Cardiac septum (tissue), 1 donor: ENCODE measurements around the gene MSRB3. TPM values are rescaled to one million over a fixed set of nuclear protein-coding genes. Genes with fewer than 3 reads are reported as not detected.
"Not testable (repeated sequence)": the region's sequence is repeated elsewhere in the genome, so short reads cannot be mapped to it uniquely, and the experiment has no call there.

ENCODE experiments used
- DNase-seq: peaks from one replicate; pipeline ENCODE4 v3.0.0-alpha.2; 2020; ENCODE audit warnings: low spot score
- intact Hi-C: fragments of 100-400 bp; cut with DNase I; formaldehyde crosslinking; loops from one replicate; pipeline ENCODE4 v1.14.0; 2022
- total RNA-seq: library from RNA; stranded (reverse); fragmentation: NEBNext Ultra II Directional; extraction: Animal tissue kit (Norgen Biotek cat#: 25700); gene quantifications from one replicate; pipeline ENCODE4 v1.2.1, GENCODE V29; 2021
- donor health status: DM: no; HTN: no; CAD: no.

Gene MSRB3
- total RNA-seq, 1 donor from 2014 or later, result 166 TPM

DNA sequence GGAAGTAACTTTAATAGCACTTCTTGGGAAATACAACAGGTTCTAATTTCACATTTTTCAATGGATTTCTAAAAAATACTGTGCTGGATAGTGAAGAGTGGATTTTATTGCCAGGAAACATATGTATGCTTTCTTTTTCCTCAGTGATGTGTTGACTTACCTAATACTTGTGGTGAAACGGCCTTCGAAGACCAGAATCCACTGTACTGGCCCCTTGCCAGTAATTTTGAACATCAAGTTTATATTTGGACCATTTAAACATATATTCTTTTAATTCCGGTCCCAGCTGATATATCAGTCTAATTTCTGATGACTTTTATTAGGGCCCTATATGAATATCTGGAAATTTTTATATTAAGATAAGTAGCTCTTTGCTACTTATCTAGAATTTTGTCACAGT, 1.8 kb downstream of the MSRB3 start:
- intact Hi-C loops, result no loop called here
- no peak for DNase-seq

DNA sequence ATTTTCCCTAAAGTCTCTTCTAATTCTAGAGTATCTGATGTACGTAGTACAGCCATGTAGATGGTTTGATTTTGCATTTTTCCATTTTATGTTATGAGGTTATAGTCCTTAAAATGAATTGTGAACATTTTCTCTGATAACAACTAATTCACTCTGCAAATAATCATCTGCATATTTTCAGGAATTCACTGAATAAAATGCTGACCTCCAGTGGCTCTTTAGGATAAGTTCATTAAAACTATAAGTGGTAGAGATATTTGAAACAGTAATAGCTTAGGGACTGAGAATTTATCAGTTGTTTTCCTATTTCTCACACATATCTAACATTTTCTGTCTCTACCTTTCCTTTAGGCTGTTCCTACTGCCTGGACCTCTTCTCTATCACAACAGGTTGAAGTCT, 4.4 kb downstream of the MSRB3 start:
- intact Hi-C loops, result no loop called here
- DNase-seq, result no peak

DNA sequence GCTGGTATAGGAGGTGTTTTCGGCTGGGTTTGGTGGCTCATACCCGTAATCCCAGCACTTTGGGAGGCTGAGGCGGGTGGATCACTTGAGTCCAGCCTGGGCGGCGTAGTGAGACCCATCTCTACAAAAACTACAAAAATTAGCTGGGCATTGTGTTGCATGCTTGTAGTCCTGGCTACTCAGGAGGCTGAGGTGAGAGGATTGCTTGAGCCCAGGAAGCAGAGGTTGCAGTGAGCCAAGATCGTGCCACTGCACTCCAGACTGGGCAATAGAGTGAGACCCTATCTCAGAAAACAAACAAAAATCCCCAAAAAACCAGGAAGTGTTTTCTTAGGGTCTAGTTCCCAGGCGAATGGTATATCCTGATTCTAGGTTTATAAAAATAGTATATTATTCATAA, 7.0 kb downstream of the MSRB3 start:
- intact Hi-C loops, DNase-seq: not testable (repeated sequence)

DNA sequence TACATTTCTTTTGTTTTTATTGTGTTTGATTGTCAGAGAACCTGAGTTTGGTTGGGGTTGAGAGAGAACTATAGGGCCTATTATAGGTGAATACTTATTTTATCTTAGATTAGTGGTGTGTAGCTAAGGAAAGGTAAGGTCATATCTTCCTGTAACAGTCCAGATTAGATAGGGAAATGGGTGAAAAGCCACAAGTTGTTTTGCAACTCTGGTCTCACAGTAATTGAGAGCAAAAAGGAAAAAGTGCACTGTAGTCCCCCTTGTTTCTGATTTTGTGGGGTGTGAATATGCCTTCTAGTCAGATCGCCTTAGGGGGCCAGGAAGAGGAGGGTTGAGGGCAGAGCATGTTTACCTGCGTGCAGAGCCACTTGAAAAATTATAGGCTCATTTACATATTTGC, 8.9 kb downstream of the MSRB3 start:
- intact Hi-C loops, result no loop called here
- no peak for DNase-seq

DNA sequence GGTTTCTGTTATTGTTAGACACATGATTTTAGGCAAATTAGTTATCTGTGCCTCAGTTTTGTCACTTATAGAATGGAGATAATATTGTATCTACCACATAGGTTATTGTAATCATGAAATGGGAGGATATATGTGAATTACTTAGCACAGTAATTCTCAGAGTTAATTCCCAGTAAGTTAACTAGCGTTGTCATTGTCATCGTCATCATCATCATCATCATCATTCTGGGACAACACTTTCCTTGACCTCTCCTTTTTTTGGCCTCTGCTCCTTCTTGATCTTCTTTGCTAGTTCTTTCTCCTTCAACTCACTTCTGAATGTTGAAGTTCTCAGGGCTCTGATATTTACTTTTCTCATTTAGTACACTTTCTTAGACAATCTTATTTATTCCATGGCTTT, 13.8 kb downstream of the MSRB3 start:
- DNase-seq, result no peak
- intact Hi-C loops, result no loop called here

DNA sequence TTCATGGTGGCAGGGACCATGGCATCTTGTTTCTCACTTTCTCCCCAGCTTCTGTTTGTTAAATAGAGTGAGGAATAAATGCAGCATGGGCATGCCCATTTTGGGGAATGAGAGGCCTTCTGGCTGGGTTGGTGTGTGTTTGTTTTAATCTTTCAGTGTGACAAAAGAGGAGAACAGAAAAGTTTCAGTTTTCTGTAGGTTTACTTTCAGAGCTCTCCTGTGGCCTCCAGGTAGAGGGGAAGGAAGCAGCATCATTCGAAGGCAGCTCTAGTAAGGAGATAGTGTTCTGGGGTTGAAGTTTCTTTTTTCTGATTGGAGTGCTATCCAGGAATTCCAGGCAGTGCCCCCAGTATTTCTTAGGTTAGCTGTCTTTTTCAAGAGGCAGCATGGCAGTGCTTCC, 15.3 kb downstream of the MSRB3 start:
- intact Hi-C loops, result no loop called here

DNA sequence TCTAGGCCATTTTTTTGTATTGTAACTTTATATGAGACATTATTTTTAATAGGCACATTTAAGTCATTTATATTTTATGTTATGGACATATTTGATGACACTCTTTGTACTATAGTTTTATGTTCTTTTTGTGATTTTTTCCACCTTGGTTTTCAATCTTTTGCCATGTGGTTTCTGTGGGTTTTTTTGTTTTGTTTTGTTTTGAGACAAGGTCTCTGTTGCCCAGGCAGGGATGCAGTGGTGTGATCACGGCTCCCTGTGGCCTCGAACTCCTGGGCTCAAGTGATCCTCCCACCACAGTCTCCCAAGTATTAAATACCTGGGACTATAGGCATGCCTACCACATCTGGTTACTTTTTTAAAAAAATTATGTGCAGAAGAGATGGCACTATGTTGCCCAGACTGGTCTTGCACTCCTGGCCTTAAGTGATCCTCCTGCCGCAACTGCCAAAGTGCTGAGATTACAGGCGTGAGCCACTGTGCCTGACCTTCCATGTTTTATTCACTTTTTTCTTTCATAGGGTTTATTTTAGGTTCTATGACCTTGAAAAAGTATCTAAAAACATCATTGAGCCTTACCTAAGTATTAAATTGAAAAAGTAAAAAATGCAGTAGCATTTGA, 16.3 kb downstream of the MSRB3 start:
- intact Hi-C loops, result no loop called here
- no peak for DNase-seq

More for the DNA sequence above, 15.3 kb downstream of the MSRB3 start:
- DNase-seq, result no peak

DNA sequence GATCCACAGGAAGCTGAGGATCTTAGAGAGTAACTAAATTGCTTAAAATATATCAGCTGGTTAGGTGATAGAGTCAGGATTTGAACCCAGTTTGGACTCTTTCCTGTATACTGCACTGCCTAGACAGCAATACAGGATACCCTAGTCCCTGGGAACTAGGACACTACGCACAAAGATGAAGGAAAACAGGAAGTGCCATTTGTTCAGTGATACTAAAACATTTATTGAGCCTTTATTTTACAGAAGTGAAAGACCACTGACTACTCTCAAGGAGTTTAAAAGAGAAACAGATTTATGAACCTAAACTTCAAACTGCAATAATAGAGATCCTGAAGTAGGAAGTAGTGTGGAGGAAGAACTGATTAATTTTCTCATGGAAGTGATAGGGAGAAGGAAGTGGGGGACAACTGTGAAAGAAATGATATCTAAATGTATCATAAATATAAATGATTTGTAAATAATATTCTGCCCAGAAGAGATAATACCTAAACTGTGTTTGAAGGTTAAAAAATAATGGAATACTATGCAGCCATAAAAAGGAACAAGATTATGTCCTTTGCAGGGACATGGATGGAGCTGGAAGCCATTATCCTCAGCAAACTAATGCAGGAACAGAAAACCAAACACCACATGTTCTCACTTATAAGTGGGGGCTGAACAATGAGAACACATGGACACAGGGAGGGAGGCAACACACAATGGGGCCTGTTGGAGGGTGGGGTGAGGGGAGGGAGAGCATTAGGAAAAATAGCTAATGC, 18.2 kb downstream of the MSRB3 start:
- intact Hi-C loops, result no loop called here
- DNase-seq, result no peak

DNA sequence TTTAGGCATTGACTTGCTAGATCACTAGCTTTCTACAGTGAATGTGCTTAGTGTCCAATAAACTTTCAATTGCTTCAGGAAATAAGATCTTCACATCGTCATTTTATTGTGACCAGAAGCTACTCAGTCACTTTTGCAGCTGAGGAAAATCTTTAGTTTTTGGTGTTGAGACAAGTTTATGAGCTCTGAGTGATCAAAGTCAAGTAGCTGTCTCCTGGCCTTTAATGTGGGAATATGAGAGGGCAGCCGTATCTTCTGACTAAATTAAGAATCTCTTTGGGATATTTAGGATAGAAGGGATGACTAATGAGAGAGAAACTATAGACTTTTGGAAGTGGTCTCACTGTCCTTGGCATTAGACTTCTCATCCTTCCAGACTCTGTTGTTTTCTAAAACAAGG, 21.6 kb downstream of the MSRB3 start:
- intact Hi-C loops, result loop anchor here (10.0 kb wide), 1 partner anchor 595 kb away; no protein-coding TSS in a partner anchor

DNA sequence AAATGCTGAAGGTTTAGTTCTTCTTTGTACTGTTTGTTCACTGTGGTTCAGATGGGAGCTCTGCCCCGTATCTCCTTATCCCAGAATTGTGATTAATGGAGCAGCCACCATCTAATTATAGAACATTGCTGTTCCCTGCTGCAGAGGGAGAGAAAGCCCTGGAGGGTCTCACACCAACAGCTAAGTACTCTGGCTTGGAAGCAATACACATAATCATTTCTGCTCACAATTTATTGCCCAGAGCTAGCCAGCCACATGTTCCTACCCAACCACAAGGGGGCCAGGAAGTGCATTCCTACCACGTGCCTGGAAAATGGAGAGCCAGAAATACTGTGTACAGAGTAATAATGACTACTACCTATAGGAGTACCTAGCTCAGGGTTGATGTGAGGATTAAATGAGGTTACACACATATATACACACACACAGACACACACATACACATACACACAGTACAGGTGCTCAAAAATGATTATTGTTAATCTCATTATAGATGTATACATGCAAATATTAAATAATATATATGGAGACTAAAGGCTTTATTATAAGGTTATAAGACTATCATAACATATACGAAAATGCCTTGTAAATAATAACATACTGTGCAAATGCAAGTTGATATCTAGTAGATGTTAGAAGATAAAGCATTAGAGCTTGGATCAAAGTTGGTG, 22.3 kb downstream of the MSRB3 start:
- intact Hi-C loops, result loop anchor here (10.0 kb wide), 1 partner anchor 594 kb away; no protein-coding TSS in a partner anchor
- no peak for DNase-seq

More for the DNA sequence above, 21.6 kb downstream of the MSRB3 start:
- no peak for DNase-seq

DNA sequence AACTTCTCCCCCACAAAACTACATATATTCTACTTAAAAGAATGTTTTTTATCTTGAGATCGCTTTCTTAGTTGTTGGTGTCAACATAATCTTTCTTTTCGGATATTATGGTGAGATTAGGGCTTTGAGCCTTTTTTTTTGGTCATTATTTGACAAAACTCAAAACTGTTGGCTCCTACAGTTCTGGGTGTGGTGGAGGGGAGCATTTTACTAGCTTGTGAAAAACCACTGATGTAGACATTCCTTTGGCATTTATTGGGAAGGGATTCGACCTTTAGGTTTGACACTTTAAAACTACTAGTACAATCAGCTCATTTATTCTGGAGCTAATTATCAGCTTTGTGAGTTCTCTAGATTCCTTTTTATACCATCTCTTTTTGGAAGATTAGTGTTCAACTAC, 24.4 kb downstream of the MSRB3 start:
- intact Hi-C loops, result loop anchor here (10.0 kb wide), 1 partner anchor 592 kb away; no protein-coding TSS in a partner anchor
- no peak for DNase-seq

- intact Hi-C loops, result loop anchor here (10.0 kb wide), 1 partner anchor 589 kb away; no protein-coding TSS in a partner anchor
- DNase-seq, result no peak
Measured at GRCh38 chr12:65305346-65305950, 27.0 kb downstream of the MSRB3 start.

- intact Hi-C loops, result loop anchor here (2.0 to 10.0 kb wide), 2 partner anchors 28 to 588 kb away; partner anchors contain the start of gene MSRB3
- DNase-seq, result peak; percentile 86
Measured at GRCh38 chr12:65306366-65307168, 28.1 kb downstream of the MSRB3 start.

DNA sequence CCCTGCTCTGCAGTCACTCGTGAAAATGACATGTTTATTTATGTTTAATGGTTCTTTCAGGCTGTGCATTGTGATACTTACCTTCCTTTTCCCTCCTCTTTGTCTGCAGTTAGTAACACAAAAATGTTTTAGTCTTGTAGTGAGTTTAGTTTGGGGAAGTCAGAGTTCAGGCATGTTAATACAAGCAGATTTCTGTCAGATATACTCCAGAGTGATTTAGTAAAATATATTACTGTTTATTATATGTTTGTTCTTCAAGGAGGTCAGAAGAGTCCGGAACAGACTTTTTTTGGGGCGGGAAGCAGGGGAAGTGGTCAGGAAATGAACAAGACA, 28.7 kb downstream of the MSRB3 start:
- intact Hi-C loops, result loop anchor here (2.0 to 10.0 kb wide), 2 partner anchors 28 to 588 kb away; partner anchors contain the start of gene MSRB3
- no peak for DNase-seq

GRCh38 chr12:65308006-65308405, 29.5 kb downstream of the MSRB3 start:
- no peak for DNase-seq
- intact Hi-C loops, result loop anchor here (10.0 kb wide), 1 partner anchor 587 kb away; no protein-coding TSS in a partner anchor

DNA sequence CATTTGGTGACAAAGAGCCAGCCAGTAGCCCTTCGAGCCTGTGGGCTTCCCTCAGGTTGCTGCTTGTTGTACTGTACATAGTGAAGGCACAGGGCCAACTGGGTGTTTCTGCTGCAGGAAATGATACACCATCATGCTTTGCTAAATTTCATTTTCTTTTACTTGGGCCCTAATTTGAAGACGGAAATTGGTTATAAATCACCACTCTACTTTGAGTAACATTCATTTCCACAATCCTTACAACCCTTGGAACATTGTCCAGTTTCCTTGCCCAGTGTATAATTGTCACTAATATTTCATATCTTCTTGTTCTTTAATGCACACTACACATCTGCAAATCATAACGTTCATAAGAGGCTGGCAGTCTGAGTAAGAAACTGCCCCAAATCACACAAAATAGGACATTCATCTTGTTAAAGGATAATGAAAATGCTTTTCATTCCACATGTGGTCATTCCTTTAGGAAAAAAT, 30.2 kb downstream of the MSRB3 start:
- DNase-seq, result no peak
- intact Hi-C loops, result loop anchor here (10.0 kb wide), 1 partner anchor 586 kb away; no protein-coding TSS in a partner anchor

DNA sequence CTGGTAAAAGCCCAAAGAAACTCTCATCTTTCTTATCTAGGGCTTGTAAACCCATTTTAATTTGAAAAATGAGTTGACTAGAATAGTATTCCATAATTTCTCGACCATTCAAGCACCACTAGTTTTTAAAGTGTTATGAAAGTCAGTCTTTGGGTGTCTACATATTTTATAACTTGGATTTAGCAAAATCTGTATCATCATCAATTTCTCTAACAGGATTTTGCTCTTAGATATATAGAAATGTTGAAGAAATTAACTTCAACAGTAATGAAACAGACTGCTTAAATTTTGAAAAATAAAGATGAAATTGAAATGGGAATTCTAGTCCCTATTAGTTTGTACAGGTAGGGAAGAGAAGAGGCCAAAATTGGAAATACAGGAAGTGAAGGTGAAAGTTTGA, 32.8 kb downstream of the MSRB3 start:
- intact Hi-C loops, result no loop called here
- DNase-seq, result no peak

DNA sequence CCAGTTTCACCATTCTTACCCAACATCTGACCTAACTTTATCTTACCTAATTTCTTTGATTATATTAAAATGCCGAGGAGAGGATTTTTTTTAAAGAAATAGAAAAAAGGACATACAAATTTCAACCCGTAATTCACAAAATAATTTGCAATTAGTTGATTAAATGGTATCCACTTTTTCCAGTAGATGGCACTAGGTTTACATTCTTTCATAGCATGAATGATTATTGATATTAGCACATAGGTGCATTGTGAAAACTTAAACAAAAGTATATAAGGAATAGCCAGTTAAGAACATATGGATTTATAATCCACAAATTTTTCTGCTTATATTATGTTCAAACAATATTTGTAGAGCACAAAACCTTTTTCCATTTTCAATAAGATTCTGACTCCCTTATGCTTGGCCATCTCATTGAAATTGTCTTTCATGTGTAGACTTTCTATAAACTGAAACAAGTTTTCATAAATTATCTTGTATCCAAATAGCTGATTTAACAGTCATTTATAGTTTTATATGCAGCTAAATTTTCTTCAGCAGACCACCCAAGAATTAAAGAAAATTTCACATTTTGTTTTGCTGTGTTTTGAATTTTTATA, 35.3 kb downstream of the MSRB3 start:
- intact Hi-C loops, result no loop called here
- no peak for DNase-seq

- DNase-seq, intact Hi-C loops: not testable (repeated sequence)
Measured at GRCh38 chr12:65315238-65315637, 36.8 kb downstream of the MSRB3 start.
